Lower lobe of right lung (tissue), 2 donors: ENCODE data around the gene WNK2. TPM values are rescaled to one million over a fixed set of nuclear protein-coding genes. Genes with fewer than 3 reads are reported as not detected.

Experiments used
- ATAC-seq, 2 donors: fragments of 200-7000 bp; cut with Tn5 transposase; one replicate each; pipeline ENCODE4 v1.9.1; 2020 to 2022; ENCODE audit warnings: mild to moderate bottlenecking in 2 of 2, moderate library complexity in 2 of 2
- DNase-seq: peaks from one replicate; pipeline ENCODE4 v3.0.0-alpha.2; 2020
- H3K27ac ChIP-seq: fragments of 200-600 bp; one replicate; pipeline ENCODE4 v1.8.0; 2022
- H3K27me3 ChIP-seq: fragments of 200-600 bp; one replicate; pipeline ENCODE4 v1.8.0; 2022; ENCODE audit warnings: low read depth
- H3K36me3 ChIP-seq: fragments of 200-600 bp; one replicate; pipeline ENCODE4 v1.8.0; 2022; ENCODE audit warnings: mild to moderate bottlenecking
- H3K4me1 ChIP-seq: fragments of 200-600 bp; one replicate; pipeline ENCODE4 v1.8.0; 2022
- H3K4me3 ChIP-seq: fragments of 200-600 bp; one replicate; pipeline ENCODE4 v1.8.0; 2022; ENCODE audit warnings: mild to moderate bottlenecking
- H3K9me3 ChIP-seq: fragments of 200-600 bp; one replicate; pipeline ENCODE4 v1.8.0; 2022
- CTCF ChIP-seq: fragments of 200-600 bp; IDR thresholded peaks from one replicate; pipeline ENCODE4 v1.8.0; 2022; ENCODE audit warnings: antibody characterized with exemption, mild to moderate bottlenecking
- intact Hi-C: fragments of 100-400 bp; cut with DNase I; formaldehyde crosslinking; loops from one replicate; pipeline ENCODE4 v1.11.0; 2022
- total RNA-seq: library from RNA; stranded (reverse); fragmentation: NEBNext Ultra II Directional; extraction: Animal tissue kit (Norgen Biotek cat#: 25700); gene quantifications from one replicate; pipeline ENCODE4 v1.2.1, GENCODE V29; 2021
- donor health status: DM: no; HTN: yes; CAD: no; lungs with severe emphysema.

The WNK2 gene
- total RNA-seq, 1 donor from 2014 or later, result 7.7 TPM

- Histone ChIP-seq H3K36me3 (no peaks in the 10 kb centered on the region), H3K4me3 (no peak overlapping the region), H3K27me3 (no peaks in the 10 kb centered on the region), H3K4me1 (no peaks in the 10 kb centered on the region), H3K27ac (no peak overlapping the region), H3K9me3 (no peaks in the 10 kb centered on the region)
- DNase-seq (peak; percentile 24), ATAC-seq (peak in 1 of 2 donors; percentile 6)
- intact Hi-C loops, result no loop called here
- no peak for TF ChIP-seq CTCF
Measured at GRCh38 chr9:93192721-93193387, 8.9 kb downstream of the WNK2 start.

- TF ChIP-seq CTCF, result no peak
- Histone ChIP-seq H3K27ac (no peak overlapping the region), H3K9me3 (no peaks in the 10 kb centered on the region), H3K4me3 (no peak overlapping the region), H3K27me3 (no peaks in the 10 kb centered on the region), H3K36me3 (no peaks in the 10 kb centered on the region), H3K4me1 (no peaks in the 10 kb centered on the region)
- no peak for ATAC-seq
- intact Hi-C loops, result no loop called here
- DNase-seq, result peak; percentile 44
Measured at GRCh38 chr9:93193388-93194220, 9.7 kb downstream of the WNK2 start.

GRCh38 chr9:93194221-93194625 lies 10.3 kb downstream of the WNK2 start:
- DNase-seq, result no peak
- ATAC-seq, result no peak
- Histone ChIP-seq H3K36me3 (no peaks in the 10 kb centered on the region), H3K9me3 (no peaks in the 10 kb centered on the region), H3K4me1 (no peaks in the 10 kb centered on the region), H3K27me3 (no peaks in the 10 kb centered on the region), H3K27ac (no peak overlapping the region), H3K4me3 (no peak overlapping the region)
- intact Hi-C loops, result no loop called here
- TF ChIP-seq CTCF, result no peak

- intact Hi-C loops, result no loop called here
- Histone ChIP-seq H3K9me3 (no peaks in the 10 kb centered on the region), H3K36me3 (no peaks in the 10 kb centered on the region), H3K27me3 (no peaks in the 10 kb centered on the region), H3K4me1 (no peaks in the 10 kb centered on the region), H3K27ac (no peak overlapping the region), H3K4me3 (no peak overlapping the region)
- no peak for ATAC-seq
- no peak for TF ChIP-seq CTCF
- no peak for DNase-seq
Measured at GRCh38 chr9:93194641-93195040, 10.7 kb downstream of the WNK2 start.

GRCh38 chr9:93196096-93197055 lies 12.4 kb downstream of the WNK2 start:
- H3K9me3 ChIP-seq, result no peaks in the 10 kb centered on the region
- intact Hi-C loops, result no loop called here
- H3K27me3 ChIP-seq, result no peaks in the 10 kb centered on the region
- H3K27ac ChIP-seq, result no peak overlapping the region
- H3K36me3 ChIP-seq, result no peaks in the 10 kb centered on the region
- DNase-seq (peak; percentile 17), ATAC-seq (no peak)
- TF ChIP-seq CTCF, result no peak
- H3K4me3 ChIP-seq, result no peak overlapping the region
- H3K4me1 ChIP-seq, result no peaks in the 10 kb centered on the region
